Measurements from ENCODE around the gene CTPS1. TPM values are rescaled to one million over a fixed set of nuclear protein-coding genes. Genes with fewer than 3 reads are reported as not detected.

The CTPS1 gene
- total RNA-seq, 1 experiment from 2014 or later = 73.4 TPM

DNA sequence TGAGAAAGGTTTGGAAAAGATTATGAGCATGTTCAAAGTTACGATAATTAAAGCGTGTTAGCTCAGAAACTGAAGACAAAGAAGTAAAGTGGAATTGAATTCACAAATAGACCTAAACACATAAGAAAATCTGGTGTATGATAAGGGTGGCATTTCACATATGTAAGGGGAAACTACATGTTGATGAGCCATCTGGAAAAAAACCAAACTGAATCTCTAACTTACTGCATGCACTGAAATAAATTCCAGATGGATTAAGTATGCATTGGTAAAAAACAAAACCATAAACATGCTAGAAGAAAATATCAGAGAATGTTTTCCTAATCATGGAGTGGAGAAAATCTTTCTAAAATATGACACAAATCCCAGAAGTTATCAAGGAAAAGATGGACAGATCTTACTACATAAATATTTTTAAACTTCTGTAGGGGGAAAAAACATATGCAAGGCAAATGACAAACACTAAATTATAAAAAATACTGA, 34.0 kb upstream of the CTPS1 start:
- ChIA-PET POLR2A (no interaction called here), CTCF (interaction anchor here (2.0 kb wide), 1 partner anchor 83 kb away, joined by 7 read pairs; the partner anchor contains the start of gene CITED4)
- TF ChIP-seq NFATC4 (CRISPR knock-in tag; IDR thresholded peaks at IDR 0.05) (no peak), ZNF396 (CRISPR knock-in tag; IDR thresholded peaks at IDR 0.05; ENCODE audit: borderline replicate concordance) (no peak), PRRX2 (CRISPR knock-in tag; IDR thresholded peaks at IDR 0.05) (no peak), FOXJ3 (CRISPR knock-in tag; IDR thresholded peaks at IDR 0.05; ENCODE audit: borderline replicate concordance) (no peak), ZNF416 (CRISPR knock-in tag; IDR thresholded peaks at IDR 0.05) (no peak), TP53 (CRISPR knock-in tag; IDR thresholded peaks at IDR 0.05) (no peak), NR3C1 (CRISPR knock-in tag; conservative IDR thresholded peaks at IDR 0.05; ENCODE audit: low read depth) (no peak), MXD4 (CRISPR knock-in tag; IDR thresholded peaks at IDR 0.05; ENCODE audit: borderline replicate concordance) (no peak), CREB1 (CRISPR knock-in tag; IDR thresholded peaks at IDR 0.05) (no peak), ZNF121 (CRISPR knock-in tag; IDR thresholded peaks at IDR 0.05) (no peak), SMAD3 (CRISPR knock-in tag; IDR thresholded peaks at IDR 0.05; ENCODE audit: borderline replicate concordance) (no peak), SP1 (CRISPR knock-in tag; conservative IDR thresholded peaks at IDR 0.05) (no peak), TEAD4 (CRISPR knock-in tag; IDR thresholded peaks at IDR 0.05) (no peak)
- TF ChIP-seq, protein P1, sequence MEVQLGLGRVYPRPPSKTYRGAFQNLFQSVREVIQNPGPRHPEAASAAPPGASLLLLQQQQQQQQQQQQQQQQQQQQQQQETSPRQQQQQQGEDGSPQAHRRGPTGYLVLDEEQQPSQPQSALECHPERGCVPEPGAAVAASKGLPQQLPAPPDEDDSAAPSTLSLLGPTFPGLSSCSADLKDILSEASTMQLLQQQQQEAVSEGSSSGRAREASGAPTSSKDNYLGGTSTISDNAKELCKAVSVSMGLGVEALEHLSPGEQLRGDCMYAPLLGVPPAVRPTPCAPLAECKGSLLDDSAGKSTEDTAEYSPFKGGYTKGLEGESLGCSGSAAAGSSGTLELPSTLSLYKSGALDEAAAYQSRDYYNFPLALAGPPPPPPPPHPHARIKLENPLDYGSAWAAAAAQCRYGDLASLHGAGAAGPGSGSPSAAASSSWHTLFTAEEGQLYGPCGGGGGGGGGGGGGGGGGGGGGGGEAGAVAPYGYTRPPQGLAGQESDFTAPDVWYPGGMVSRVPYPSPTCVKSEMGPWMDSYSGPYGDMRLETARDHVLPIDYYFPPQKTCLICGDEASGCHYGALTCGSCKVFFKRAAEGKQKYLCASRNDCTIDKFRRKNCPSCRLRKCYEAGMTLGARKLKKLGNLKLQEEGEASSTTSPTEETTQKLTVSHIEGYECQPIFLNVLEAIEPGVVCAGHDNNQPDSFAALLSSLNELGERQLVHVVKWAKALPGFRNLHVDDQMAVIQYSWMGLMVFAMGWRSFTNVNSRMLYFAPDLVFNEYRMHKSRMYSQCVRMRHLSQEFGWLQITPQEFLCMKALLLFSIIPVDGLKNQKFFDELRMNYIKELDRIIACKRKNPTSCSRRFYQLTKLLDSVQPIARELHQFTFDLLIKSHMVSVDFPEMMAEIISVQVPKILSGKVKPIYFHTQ (CRISPR knock-in tag; IDR thresholded peaks at IDR 0.05) = no peak
- TF ChIP-seq, protein P2, sequence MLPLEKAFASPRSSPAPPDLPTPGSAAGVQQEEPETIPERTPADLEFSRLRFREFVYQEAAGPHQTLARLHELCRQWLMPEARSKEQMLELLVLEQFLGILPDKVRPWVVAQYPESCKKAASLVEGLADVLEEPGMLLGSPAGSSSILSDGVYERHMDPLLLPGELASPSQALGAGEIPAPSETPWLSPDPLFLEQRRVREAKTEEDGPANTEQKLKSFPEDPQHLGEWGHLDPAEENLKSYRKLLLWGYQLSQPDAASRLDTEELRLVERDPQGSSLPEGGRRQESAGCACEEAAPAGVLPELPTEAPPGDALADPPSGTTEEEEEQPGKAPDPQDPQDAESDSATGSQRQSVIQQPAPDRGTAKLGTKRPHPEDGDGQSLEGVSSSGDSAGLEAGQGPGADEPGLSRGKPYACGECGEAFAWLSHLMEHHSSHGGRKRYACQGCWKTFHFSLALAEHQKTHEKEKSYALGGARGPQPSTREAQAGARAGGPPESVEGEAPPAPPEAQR (CRISPR knock-in tag; IDR thresholded peaks at IDR 0.05) = no peak
- TF ChIP-seq, protein P3, sequence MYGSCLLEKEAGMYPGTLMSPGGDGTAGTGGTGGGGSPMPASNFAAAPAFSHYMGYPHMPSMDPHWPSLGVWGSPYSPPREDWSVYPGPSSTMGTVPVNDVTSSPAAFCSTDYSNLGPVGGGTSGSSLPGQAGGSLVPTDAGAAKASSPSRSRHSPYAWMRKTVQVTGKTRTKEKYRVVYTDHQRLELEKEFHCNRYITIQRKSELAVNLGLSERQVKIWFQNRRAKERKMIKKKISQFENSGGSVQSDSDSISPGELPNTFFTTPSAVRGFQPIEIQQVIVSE (CRISPR knock-in tag; IDR thresholded peaks at IDR 0.05; ENCODE audit: borderline replicate concordance) = no peak
- TF ChIP-seq, protein P4, sequence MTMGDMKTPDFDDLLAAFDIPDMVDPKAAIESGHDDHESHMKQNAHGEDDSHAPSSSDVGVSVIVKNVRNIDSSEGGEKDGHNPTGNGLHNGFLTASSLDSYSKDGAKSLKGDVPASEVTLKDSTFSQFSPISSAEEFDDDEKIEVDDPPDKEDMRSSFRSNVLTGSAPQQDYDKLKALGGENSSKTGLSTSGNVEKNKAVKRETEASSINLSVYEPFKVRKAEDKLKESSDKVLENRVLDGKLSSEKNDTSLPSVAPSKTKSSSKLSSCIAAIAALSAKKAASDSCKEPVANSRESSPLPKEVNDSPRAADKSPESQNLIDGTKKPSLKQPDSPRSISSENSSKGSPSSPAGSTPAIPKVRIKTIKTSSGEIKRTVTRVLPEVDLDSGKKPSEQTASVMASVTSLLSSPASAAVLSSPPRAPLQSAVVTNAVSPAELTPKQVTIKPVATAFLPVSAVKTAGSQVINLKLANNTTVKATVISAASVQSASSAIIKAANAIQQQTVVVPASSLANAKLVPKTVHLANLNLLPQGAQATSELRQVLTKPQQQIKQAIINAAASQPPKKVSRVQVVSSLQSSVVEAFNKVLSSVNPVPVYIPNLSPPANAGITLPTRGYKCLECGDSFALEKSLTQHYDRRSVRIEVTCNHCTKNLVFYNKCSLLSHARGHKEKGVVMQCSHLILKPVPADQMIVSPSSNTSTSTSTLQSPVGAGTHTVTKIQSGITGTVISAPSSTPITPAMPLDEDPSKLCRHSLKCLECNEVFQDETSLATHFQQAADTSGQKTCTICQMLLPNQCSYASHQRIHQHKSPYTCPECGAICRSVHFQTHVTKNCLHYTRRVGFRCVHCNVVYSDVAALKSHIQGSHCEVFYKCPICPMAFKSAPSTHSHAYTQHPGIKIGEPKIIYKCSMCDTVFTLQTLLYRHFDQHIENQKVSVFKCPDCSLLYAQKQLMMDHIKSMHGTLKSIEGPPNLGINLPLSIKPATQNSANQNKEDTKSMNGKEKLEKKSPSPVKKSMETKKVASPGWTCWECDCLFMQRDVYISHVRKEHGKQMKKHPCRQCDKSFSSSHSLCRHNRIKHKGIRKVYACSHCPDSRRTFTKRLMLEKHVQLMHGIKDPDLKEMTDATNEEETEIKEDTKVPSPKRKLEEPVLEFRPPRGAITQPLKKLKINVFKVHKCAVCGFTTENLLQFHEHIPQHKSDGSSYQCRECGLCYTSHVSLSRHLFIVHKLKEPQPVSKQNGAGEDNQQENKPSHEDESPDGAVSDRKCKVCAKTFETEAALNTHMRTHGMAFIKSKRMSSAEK (CRISPR knock-in tag; IDR thresholded peaks at IDR 0.05; ENCODE audit: borderline replicate concordance) = no peak
- TF ChIP-seq, protein P5, sequence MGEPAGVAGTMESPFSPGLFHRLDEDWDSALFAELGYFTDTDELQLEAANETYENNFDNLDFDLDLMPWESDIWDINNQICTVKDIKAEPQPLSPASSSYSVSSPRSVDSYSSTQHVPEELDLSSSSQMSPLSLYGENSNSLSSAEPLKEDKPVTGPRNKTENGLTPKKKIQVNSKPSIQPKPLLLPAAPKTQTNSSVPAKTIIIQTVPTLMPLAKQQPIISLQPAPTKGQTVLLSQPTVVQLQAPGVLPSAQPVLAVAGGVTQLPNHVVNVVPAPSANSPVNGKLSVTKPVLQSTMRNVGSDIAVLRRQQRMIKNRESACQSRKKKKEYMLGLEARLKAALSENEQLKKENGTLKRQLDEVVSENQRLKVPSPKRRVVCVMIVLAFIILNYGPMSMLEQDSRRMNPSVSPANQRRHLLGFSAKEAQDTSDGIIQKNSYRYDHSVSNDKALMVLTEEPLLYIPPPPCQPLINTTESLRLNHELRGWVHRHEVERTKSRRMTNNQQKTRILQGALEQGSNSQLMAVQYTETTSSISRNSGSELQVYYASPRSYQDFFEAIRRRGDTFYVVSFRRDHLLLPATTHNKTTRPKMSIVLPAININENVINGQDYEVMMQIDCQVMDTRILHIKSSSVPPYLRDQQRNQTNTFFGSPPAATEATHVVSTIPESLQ (CRISPR knock-in tag; IDR thresholded peaks at IDR 0.05) = no peak
- TF ChIP-seq, protein P6, sequence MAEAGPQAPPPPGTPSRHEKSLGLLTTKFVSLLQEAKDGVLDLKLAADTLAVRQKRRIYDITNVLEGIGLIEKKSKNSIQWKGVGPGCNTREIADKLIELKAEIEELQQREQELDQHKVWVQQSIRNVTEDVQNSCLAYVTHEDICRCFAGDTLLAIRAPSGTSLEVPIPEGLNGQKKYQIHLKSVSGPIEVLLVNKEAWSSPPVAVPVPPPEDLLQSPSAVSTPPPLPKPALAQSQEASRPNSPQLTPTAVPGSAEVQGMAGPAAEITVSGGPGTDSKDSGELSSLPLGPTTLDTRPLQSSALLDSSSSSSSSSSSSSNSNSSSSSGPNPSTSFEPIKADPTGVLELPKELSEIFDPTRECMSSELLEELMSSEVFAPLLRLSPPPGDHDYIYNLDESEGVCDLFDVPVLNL (CRISPR knock-in tag; IDR thresholded peaks at IDR 0.05; ENCODE audit: borderline replicate concordance, low read depth) = no peak

More for the DNA sequence above, 34.0 kb upstream of the CTPS1 start:
- Mint-ChIP-seq H3K27ac (no peak overlapping the region), H3K36me3 (no peaks in the 10 kb centered on the region), H3K4me1 (peaks cover 10% of the 10 kb centered on the region), H3K9me3 (no peaks in the 10 kb centered on the region), H3K27me3 (ENCODE audit: low read depth) (no peaks in the 10 kb centered on the region; the same call in 1 of the 2 replicates), H3K4me3 (no peak overlapping the region)
- ATAC-seq = no peak
- no peak for DNase-seq (ENCODE audit: low spot score)
